GM19239 (cell line): ENCODE data around the gene USP19.

Experiments used
- DNase-seq: peaks from one replicate; pipeline ENCODE4 v3.0.0; 2011; ENCODE audit warnings: low spot score; ENCODE audit not compliant: insufficient read length
- FAIRE-seq: peaks from 2 replicates; lab custom pipeline; 2011; peaks lifted over from hg19 to GRCh38; lab: Jason Lieb, UNC

Gene USP19, protein sequence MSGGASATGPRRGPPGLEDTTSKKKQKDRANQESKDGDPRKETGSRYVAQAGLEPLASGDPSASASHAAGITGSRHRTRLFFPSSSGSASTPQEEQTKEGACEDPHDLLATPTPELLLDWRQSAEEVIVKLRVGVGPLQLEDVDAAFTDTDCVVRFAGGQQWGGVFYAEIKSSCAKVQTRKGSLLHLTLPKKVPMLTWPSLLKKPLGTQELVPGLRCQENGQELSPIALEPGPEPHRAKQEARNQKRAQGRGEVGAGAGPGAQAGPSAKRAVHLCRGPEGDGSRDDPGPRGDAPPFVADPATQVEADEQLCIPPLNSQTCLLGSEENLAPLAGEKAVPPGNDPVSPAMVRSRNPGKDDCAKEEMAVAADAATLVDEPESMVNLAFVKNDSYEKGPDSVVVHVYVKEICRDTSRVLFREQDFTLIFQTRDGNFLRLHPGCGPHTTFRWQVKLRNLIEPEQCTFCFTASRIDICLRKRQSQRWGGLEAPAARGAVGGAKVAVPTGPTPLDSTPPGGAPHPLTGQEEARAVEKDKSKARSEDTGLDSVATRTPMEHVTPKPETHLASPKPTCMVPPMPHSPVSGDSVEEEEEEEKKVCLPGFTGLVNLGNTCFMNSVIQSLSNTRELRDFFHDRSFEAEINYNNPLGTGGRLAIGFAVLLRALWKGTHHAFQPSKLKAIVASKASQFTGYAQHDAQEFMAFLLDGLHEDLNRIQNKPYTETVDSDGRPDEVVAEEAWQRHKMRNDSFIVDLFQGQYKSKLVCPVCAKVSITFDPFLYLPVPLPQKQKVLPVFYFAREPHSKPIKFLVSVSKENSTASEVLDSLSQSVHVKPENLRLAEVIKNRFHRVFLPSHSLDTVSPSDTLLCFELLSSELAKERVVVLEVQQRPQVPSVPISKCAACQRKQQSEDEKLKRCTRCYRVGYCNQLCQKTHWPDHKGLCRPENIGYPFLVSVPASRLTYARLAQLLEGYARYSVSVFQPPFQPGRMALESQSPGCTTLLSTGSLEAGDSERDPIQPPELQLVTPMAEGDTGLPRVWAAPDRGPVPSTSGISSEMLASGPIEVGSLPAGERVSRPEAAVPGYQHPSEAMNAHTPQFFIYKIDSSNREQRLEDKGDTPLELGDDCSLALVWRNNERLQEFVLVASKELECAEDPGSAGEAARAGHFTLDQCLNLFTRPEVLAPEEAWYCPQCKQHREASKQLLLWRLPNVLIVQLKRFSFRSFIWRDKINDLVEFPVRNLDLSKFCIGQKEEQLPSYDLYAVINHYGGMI (N-terminal part only)

DNA sequence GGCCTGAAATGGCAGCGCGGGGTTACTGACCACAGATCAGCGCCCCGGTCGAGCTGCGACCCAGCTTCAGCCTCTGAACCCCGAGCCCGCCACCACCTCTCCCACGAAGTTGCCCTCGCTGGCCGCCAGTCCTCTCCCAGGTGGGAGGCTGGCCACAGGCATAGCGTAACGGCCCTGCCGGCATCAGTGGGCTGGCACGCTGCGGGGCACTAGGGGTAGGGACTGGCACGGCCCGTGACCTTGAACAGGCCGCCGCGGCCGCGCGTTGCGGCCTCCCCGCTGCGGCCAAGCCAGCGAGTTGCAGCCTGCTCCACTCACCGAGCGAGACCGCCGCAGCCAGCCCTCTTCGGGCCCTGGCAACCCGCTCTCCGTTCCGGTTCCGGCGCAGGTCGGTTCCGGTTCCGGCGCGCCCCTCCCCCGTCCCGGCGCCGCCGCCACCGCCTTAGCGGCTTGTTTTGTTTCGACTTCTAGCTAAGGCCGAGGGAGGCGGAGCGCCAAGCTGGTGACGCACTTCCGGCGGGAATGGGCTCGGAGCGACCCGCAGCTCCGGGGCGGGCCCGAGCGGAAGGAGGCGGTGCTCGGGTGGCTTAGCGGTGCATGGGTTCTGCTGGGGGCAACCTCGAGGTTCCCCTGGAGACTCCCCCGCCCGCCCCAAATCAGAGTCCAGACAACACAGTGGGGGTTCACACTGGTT, at the start of gene USP19:
USP19 (minus strand) TSS at position 386 of the 694 bp plus-strand sequence. CDS start 1,678 bp downstream, outside the sequence.
- DNase-seq (peak; percentile 99), FAIRE-seq (peak; percentile 100)

GRCh38 chr3:49166752-49167556, 46.3 kb upstream of the USP19 start:
- FAIRE-seq, result no peak
- no peak for DNase-seq

DNA sequence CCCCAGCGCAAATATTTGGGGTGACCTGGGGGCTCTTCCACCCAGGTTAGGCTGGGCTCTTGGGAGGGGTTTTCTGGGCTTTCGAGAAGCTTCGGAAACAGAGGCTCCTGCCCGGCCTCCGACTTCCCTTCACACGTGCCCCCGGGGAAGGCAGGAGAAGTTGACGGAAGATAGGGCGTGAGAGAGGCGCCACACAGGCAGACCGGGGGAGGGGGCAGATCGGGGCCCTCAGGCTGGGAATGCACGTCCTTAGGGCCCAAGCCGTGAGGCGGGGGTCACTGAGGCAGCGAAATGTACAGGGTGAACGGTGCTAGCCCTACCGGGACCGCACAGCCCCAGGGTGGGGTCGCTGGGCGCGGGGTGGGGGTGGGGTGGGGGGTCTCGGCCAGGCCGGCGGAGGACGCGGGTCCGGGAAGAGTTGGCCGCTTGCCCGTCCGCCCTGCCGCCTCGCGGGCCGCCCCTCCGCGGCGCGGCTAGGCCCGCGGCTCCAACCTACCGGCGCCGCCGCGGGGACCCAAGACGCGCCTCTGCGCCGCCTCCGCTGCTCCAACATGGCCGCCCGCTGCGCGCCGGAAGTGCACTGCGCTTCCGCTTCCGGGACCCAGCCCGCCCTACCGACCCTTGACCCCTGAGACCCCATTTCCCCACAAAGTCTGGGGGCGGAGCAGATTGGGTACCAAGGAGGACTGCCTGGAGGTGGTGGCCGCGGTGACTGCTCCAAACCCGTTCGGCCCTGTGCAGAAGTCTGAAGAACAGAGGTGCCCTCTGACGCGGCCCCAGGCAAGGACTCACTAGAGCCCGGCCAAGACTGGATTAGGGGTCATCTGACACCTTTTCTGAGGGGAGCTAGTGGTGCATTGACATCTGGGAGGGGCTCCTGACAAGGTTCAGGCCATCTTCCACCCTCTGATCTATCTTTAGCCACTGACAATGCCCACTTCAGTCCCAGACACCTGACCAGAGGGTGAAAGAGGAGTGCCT, 45.4 kb upstream of the USP19 start, which contains the start of gene CCDC71:
CCDC71 (minus strand) TSS at position 561 of the 981 bp plus-strand sequence. CDS start 2,123 bp downstream, outside the sequence.
- FAIRE-seq (peak; percentile 88), DNase-seq (peak; percentile 90)

- no peak for DNase-seq
- peak; percentile 89 for FAIRE-seq
These were observed 44.5 kb upstream of the USP19 start for GRCh38 chr3:49164983-49165720.

DNA sequence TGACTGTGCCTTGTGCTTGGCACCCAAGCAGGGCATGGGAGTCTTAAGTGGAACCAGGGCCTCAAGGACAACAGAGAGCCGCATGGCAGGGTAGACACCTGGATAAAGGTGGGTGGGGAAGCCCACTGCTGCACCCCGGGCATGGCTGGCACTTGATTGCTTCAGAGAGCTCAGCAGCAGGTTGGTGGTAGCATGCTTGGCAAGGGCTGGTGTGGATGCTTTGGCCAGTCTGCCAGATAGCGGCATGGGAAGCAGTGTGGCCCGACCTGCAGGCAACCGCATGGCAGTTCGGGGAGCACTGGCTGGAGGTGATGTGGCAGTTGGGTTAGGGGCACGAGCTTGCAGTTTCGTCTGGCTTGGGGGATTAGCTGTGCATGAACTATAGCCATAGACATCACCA, 43.0 kb upstream of the USP19 start:
- FAIRE-seq (no peak), DNase-seq (no peak)

DNA sequence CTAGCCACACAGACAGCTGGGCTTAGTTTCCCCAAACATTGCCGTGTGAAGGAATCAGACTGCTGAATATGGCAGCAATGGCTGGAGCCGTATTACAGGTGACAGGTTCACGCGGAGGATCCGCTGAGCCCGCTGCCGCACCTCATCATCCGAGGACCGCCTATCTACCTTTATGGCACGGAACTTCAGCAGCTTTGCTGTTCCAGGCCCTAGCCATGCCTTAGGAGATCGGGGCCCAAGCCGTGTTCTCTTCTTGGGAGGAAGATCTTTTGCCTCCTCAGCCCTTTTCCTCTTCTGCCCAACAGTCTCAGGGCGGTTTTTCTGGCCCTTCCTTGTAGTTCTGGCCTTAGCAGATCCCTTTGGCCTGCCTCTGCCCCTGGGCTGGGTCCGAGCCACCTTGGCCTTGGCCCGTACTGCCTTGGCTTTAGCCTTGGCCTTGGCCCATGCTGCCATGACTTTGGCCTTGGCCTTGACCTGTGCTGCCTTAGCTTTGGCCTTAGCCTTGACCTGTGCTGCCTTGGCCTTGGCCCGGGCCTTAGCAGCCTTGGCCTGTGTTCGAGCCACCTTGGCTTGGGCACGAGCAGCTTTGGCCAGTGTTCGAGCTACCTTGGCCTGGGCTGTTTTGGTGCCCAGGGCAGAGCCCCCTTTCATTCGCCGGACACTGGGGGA, 42.3 kb upstream of the USP19 start:
- FAIRE-seq (no peak), DNase-seq (no peak)

- FAIRE-seq (no peak), DNase-seq (no peak)
These were observed 41.3 kb upstream of the USP19 start for GRCh38 chr3:49161808-49162530.

- no peak for DNase-seq
- FAIRE-seq, result no peak
These were observed 40.6 kb upstream of the USP19 start for GRCh38 chr3:49161197-49161596.

DNA sequence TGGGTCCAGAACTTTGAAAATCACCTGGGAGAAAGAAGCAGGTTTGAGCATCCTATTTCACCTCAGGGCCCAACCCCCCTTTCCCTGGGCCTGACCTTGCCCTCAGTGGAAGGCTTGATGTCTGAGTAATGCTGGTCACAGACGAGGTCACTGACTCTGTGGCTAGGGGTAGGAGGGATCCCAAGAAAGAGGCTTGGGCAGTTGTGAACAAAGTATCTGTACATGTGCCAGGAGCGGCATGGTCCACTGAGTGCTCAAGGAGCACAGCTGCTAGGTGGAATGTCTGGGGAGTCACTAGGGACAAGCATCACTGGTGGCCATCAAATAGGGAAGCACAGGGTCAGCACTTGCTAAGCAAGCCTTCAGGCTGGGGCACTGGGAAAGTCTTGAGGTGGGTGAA, 38.2 kb upstream of the USP19 start:
- DNase-seq (no peak), FAIRE-seq (no peak)

DNA sequence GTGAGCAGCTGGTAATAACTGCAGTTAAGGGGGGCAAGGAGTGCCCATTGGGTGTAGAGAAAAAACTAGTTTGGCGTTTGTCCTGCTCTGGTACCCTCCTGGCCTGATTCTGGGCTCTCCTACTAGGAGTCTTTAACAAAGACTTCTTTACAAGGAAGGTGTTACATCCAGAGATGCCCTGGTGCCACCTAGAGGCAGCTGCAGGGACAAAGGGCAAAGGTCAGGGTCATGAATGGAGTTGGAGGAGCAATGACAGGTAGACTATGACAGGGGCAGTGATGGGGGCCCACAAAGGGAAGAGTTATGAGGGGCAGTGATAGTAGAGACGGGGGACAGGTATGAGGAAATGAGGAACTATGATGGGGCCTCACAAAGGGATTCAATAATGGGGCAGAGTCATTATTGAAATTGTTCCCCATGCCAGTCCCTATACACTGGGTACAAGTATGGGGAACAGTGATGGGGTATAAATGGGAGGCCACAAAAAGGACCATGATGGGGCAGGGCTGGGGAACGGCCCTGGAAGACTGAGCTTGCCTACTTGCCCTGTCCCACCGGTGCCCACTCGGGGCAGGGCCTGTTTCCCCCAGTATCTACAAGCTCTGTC, 37.6 kb upstream of the USP19 start:
- DNase-seq (no peak), FAIRE-seq (no peak)

GRCh38 chr3:49157289-49157688, 36.7 kb upstream of the USP19 start:
- no peak for DNase-seq
- FAIRE-seq, result no peak

- FAIRE-seq (no peak), DNase-seq (no peak)
These were observed 32.8 kb upstream of the USP19 start for GRCh38 chr3:49153349-49153912.

GRCh38 chr3:49151610-49152009, 31.0 kb upstream of the USP19 start:
- DNase-seq, result no peak
- no peak for FAIRE-seq

DNA sequence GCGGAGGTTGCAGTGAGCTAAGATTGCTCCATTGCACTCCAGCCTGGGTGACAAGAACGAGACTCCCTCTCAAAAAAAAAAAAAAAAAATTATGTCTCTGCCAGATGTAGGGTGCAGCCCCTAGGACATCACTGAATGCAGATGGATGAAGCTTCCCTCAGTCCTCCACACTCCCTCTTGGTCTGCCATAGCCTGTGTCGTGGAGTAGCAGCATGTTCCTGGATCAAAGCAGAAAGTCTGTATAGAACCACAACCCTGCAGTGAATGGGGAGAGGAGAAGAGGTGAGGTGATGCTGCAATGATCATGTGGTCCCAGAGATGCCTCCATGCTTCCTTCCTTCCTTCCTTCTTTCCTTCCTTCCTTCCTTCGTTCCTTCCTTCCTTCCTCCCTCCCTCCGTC, 27.5 kb upstream of the USP19 start:
- DNase-seq (no peak), FAIRE-seq (no peak)

DNA sequence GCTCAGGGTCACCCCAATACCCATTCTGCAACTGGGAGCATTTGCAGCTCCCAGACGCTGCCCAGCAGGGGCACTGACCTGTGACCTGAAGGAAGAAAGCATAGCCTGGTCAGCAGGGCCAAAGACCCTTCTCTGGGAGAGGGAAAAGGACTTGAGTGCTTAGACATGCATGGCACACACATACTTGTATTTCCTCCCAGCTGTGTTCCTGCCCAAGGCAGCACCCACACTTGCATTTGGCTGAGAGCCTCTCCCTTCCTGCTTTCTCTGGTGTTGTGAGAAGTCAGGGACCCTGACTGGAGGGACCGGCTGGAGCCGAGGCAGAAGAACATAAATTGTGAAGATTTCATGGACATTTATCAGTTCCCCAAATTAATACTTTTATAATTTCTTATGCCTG, 19.5 kb upstream of the USP19 start:
- DNase-seq, result no peak
- FAIRE-seq, result no peak
